Mesenchymal stem cell (in vitro differentiated cells and primary cell): ENCODE results near the gene BRD4.

Source experiments
- DNase-seq: peaks from one replicate; pipeline ENCODE4 v3.0.0-alpha.2; 2013
- H2AFZ ChIP-seq: one replicate; pipeline ENCODE4 v1.6.1; 2013; ENCODE audit warnings: low read depth, mild to moderate bottlenecking, control low read depth, inconsistent platforms, low read length, moderate library complexity
- H2AK5ac ChIP-seq: 2 replicates; pipeline ENCODE4 v1.6.1; 2013; ENCODE audit warnings: low read length, moderate library complexity, mild to moderate bottlenecking, inconsistent platforms; ENCODE audit not compliant: severe bottlenecking
- H2BK120ac ChIP-seq: one replicate; pipeline ENCODE4 v1.6.1; 2013; ENCODE audit warnings: low read depth, mild to moderate bottlenecking, inconsistent platforms, low read length, moderate library complexity
- H2BK12ac ChIP-seq, 2 experiments: one replicate each; pipeline ENCODE4 v1.6.1; 2013; ENCODE audit warnings: inconsistent platforms in 2 of 2, low read length in 2 of 2, mild to moderate bottlenecking in 2 of 2, moderate library complexity in 2 of 2, control low read depth in 1 of 2
- H2BK15ac ChIP-seq: one replicate; pipeline ENCODE4 v1.6.1; 2013; ENCODE audit warnings: mild to moderate bottlenecking, low read depth, inconsistent platforms; ENCODE audit not compliant: poor library complexity, severe bottlenecking
- H2BK5ac ChIP-seq: 2 replicates; pipeline ENCODE4 v1.6.1; 2013; ENCODE audit warnings: low read depth, mild to moderate bottlenecking, low read length, control low read depth, inconsistent platforms; ENCODE audit not compliant: poor library complexity, severe bottlenecking
- H3K14ac ChIP-seq, 2 experiments: one replicate each; pipeline ENCODE4 v1.6.1; 2013; ENCODE audit warnings: inconsistent platforms in 2 of 2, low read length in 2 of 2, control low read depth in 1 of 2, mild to moderate bottlenecking in 1 of 2, moderate library complexity in 1 of 2
- H3K18ac ChIP-seq, 2 experiments: one replicate each; pipeline ENCODE4 v1.6.1; 2013; ENCODE audit warnings: inconsistent platforms in 2 of 2, low read length in 2 of 2, control low read depth in 1 of 2, low read depth in 1 of 2, mild to moderate bottlenecking in 1 of 2
- H3K23ac ChIP-seq, 2 experiments: one replicate each; pipeline ENCODE4 v1.6.1; 2013; ENCODE audit warnings: inconsistent platforms in 2 of 2, low read length in 2 of 2, mild to moderate bottlenecking in 2 of 2, moderate library complexity in 2 of 2, control low read depth in 1 of 2
- H3K27ac ChIP-seq: 2 replicates; pipeline ENCODE4 v1.5.1; 2013; ENCODE audit warnings: mild to moderate bottlenecking, moderate library complexity, low read length, control low read depth, inconsistent platforms; ENCODE audit not compliant: poor library complexity, severe bottlenecking
- H3K27me3 ChIP-seq, 2 experiments: 2 replicates each; pipeline versions ENCODE4 v1.6.1 to v1.7.0; 2013; ENCODE audit warnings: low read length in 2 of 2, mild to moderate bottlenecking in 2 of 2, moderate library complexity in 2 of 2, control low read depth in 1 of 2, inconsistent platforms in 1 of 2; ENCODE audit not compliant: control insufficient read depth in 1 of 2, insufficient read depth in 1 of 2
- H3K36me3 ChIP-seq, 2 experiments: 2 replicates each; pipeline versions ENCODE4 v1.6.1 to v1.7.0; 2013; ENCODE audit warnings: low read length in 2 of 2, control low read depth in 1 of 2, inconsistent platforms in 1 of 2, low read depth in 1 of 2, mild to moderate bottlenecking in 1 of 2; ENCODE audit not compliant: insufficient read depth in 2 of 2, control insufficient read depth in 1 of 2
- H3K4ac ChIP-seq, 2 experiments: one replicate each; pipeline ENCODE4 v1.6.1; 2013; ENCODE audit warnings: inconsistent platforms in 2 of 2, low read length in 2 of 2, mild to moderate bottlenecking in 2 of 2, moderate library complexity in 2 of 2, control low read depth in 1 of 2, low read depth in 1 of 2
- H3K4me1 ChIP-seq: 2 replicates; pipeline ENCODE4 v1.6.1; 2013; ENCODE audit warnings: low read depth, low read length, control low read depth; ENCODE audit not compliant: control insufficient read depth, insufficient read depth
- H3K4me2 ChIP-seq: 2 replicates; pipeline ENCODE4 v1.6.1; 2013; ENCODE audit warnings: low read length, mild to moderate bottlenecking, inconsistent platforms; ENCODE audit not compliant: poor library complexity, severe bottlenecking
- H3K4me3 ChIP-seq, 2 experiments: 2 replicates each; pipeline versions ENCODE4 v1.5.1 to v1.7.0; 2013; ENCODE audit warnings: low read length in 2 of 2, mild to moderate bottlenecking in 2 of 2, control low read depth in 1 of 2, low read depth in 1 of 2; ENCODE audit not compliant: insufficient read depth in 1 of 2
- H3K79me1 ChIP-seq: replicated peaks from 2 replicates; pipeline ENCODE4 v1.6.1; 2013; ENCODE audit warnings: mild to moderate bottlenecking, control low read depth, low read length, inconsistent platforms; ENCODE audit not compliant: poor library complexity, severe bottlenecking
- H3K9ac ChIP-seq: 2 replicates; pipeline ENCODE4 v1.7.0; 2013; ENCODE audit warnings: mild to moderate bottlenecking, low read length, moderate library complexity
- H3K9me3 ChIP-seq: 2 replicates; pipeline ENCODE4 v1.7.0; 2013; ENCODE audit warnings: mild to moderate bottlenecking, low read length; ENCODE audit not compliant: control insufficient read depth
- H4K8ac ChIP-seq: one replicate; pipeline ENCODE4 v1.6.1; 2013; ENCODE audit warnings: inconsistent platforms, mild to moderate bottlenecking, low read length, moderate library complexity
- H4K91ac ChIP-seq: one replicate; pipeline ENCODE4 v1.6.1; 2013; ENCODE audit warnings: mild to moderate bottlenecking, low read length, inconsistent platforms
- WGBS: methylation state at CpG from one replicate; pipeline ENCODE4 v1.1.7; 2013; ENCODE audit warnings: mixed read lengths; 5-methylcytosine and 5-hydroxymethylcytosine counted together

The BRD4 gene

DNA sequence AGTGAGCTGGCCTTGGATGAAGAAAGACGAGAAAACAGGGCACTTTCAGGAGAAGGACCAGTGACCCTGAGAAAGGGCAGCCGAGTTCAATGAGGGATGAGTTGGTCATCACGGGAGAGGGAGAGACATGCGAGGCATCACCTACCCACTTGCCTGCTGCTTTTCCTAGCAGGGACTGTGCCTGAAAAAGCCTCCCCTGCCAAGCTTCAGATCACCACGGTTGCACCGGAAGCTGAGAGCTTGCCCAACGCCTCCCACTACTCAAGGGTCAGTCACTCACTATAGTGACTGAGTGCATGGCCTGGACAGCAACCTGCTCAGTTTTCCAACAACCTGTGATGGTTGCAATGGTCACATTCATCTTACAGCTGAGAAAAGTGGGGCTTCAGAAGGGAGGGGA, 87.5 kb downstream of the BRD4 start:
- Histone ChIP-seq H3K18ac (no peak overlapping the region), H4K91ac (no peak overlapping the region), H3K4me3 (no peak overlapping the region), H3K14ac (no peak overlapping the region), H2AK5ac (no peak overlapping the region), H3K4ac (no peak overlapping the region), H4K8ac (no peak overlapping the region), H2AFZ (no peak overlapping the region), H3K9ac (no peak overlapping the region), H3K27me3 (no peaks in the 10 kb centered on the region), H2BK5ac (no peak overlapping the region), H2BK12ac (no peak overlapping the region), H3K4me1 (peaks cover 45% of the 10 kb centered on the region), H3K23ac (no peak overlapping the region), H3K79me1 (peaks cover 63% of the 10 kb centered on the region), H3K4me2 (no peak overlapping the region), H3K27ac (no peak overlapping the region), H3K36me3 (peaks cover 74 to 87% of the 10 kb centered on the region in 2 experiments), H2BK120ac (no peak overlapping the region), H3K9me3 (no peaks in the 10 kb centered on the region), H2BK15ac (no peak overlapping the region)
- DNase-seq: no peak
- WGBS: 92% methylated on average over 7 of the region's 7 CpGs

DNA sequence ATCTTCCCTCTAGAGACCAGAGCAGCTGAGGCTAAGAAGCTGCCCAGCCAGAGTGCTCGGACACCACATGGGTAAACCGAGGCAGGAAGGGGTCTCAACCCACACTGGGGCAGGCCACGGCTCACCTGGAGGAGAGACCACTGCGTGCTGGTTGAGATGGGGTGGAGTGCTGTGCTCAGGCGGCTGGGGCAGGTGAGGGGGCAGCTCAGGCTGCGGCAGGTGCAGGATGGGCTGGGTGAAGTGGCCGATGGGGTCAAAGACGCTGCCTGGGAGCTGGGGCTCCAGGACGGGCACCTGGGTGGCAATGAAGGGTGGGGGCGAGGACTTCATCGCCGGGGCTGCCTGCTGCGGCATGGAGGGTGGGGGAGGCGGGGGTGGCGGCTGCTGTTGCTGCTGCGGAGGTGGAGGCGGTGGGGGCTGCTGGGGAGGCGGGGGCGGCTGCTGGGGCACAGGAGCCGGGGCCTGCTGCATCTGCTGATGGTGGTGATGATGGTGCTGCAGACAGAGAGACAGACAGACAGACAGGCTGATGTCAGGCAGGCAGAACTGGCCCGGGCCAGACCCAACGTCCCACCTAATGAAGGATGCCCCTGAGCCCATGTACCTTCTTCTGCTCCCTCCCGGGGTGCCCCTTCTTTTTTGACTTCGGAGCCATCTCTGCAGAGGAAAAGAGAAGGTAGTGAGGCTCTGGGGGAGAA, 88.1 kb downstream of the BRD4 start:
- Histone ChIP-seq H2BK120ac (no peak overlapping the region), H3K4me1 (peaks cover 40% of the 10 kb centered on the region), H2AFZ (no peak overlapping the region), H2BK12ac (peak overlapping the region in 1 of 2 experiments; percentile 24), H3K4me3 (no peak overlapping the region), H4K8ac (no peak overlapping the region), H2BK5ac (no peak overlapping the region), H3K27me3 (no peaks in the 10 kb centered on the region), H3K4me2 (no peak overlapping the region), H3K23ac (no peak overlapping the region), H3K79me1 (peaks cover 69% of the 10 kb centered on the region), H3K9ac (no peak overlapping the region), H2AK5ac (no peak overlapping the region), H3K27ac (no peak overlapping the region), H4K91ac (peak overlapping the region; percentile 35), H2BK15ac (no peak overlapping the region), H3K4ac (no peak overlapping the region), H3K36me3 (peaks cover 79 to 92% of the 10 kb centered on the region in 2 experiments), H3K9me3 (no peaks in the 10 kb centered on the region), H3K14ac (no peak overlapping the region), H3K18ac (no peak overlapping the region)
- WGBS: 98% methylated on average over 22 of the region's 24 CpGs
- no peak for DNase-seq

GRCh38 chr19:15243236-15243957, 88.9 kb downstream of the BRD4 start:
- Histone ChIP-seq H2BK12ac (no peak overlapping the region), H3K4me2 (no peak overlapping the region), H3K14ac (no peak overlapping the region), H2BK5ac (no peak overlapping the region), H3K23ac (no peak overlapping the region), H2AFZ (no peak overlapping the region), H3K27ac (no peak overlapping the region), H3K9me3 (no peaks in the 10 kb centered on the region), H3K4ac (no peak overlapping the region), H3K4me3 (no peak overlapping the region), H3K36me3 (peaks cover 84 to 98% of the 10 kb centered on the region in 2 experiments), H4K8ac (no peak overlapping the region), H2BK15ac (no peak overlapping the region), H3K79me1 (peaks cover 77% of the 10 kb centered on the region), H3K18ac (no peak overlapping the region), H3K27me3 (no peaks in the 10 kb centered on the region), H2BK120ac (no peak overlapping the region), H4K91ac (no peak overlapping the region), H3K4me1 (peaks cover 33% of the 10 kb centered on the region), H2AK5ac (no peak overlapping the region), H3K9ac (no peak overlapping the region)
- WGBS: 97% methylated on average over 16 of the region's 17 CpGs
- no peak for DNase-seq

DNA sequence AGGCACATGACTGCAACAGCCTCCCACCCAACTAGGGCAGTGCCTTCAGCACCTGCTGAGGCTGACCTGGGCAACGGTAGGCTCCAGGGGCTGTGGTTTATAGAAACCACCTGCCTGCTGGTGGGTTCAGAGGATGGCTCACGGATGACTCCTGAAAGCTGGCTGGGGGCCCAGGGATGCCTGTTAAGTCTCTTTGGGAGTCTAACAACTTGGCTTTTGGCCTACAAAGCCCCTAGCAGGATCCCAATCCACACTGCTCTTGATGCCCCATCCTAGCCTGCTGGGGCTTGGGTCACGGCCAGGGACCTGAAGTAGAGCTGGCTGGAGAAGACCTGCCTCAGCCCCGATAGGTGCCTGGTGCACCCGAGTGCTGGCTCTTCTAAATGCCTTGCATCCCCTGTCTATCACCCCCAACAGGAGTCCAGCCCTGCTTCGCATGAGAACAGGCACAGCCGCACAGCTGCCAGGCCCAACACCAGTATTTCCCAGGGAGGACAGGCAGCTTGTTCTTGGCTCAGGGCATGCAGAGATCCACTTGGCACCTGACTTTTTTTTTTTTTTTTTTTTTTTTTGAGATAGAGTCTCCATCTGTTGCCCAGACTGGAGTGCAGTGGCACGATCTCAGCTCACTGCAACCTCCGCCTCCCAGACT, 91.0 kb downstream of the BRD4 start:
- no peak overlapping the region for H3K27ac ChIP-seq
- 95% methylated on average over 9 of the region's 9 CpGs for WGBS

More for the DNA sequence above, 91.0 kb downstream of the BRD4 start:
- no peak overlapping the region for H4K91ac ChIP-seq
- DNase-seq: no peak
- H2AFZ ChIP-seq: no peak overlapping the region
- peaks cover 85 to 97% of the 10 kb centered on the region in 2 experiments for H3K36me3 ChIP-seq
- no peaks in the 10 kb centered on the region for H3K9me3 ChIP-seq
- no peak overlapping the region for H3K14ac ChIP-seq
- H2BK120ac ChIP-seq: no peak overlapping the region
- peaks cover 76% of the 10 kb centered on the region for H3K79me1 ChIP-seq
- no peak overlapping the region for H3K4me3 ChIP-seq
- H3K4me2 ChIP-seq: no peak overlapping the region
- no peak overlapping the region for H3K23ac ChIP-seq
- H3K18ac ChIP-seq: no peak overlapping the region
- no peak overlapping the region for H3K4ac ChIP-seq
- no peaks in the 10 kb centered on the region for H3K27me3 ChIP-seq
- peaks cover 24% of the 10 kb centered on the region for H3K4me1 ChIP-seq
- H2BK12ac ChIP-seq: no peak overlapping the region
- peak overlapping the region; percentile 18 for H3K9ac ChIP-seq
- no peak overlapping the region for H4K8ac ChIP-seq
- no peak overlapping the region for H2BK5ac ChIP-seq
- H2AK5ac ChIP-seq: no peak overlapping the region
- H2BK15ac ChIP-seq: no peak overlapping the region
